Thoracic aorta (tissue), 2 donors: Measurements from ENCODE around the gene WDR26. TPM values are rescaled to one million over a fixed set of nuclear protein-coding genes. Genes with fewer than 3 reads are reported as not detected.

Source experiments
- ATAC-seq: fragments of 150-250 bp; one replicate; pipeline ENCODE4 v1.8.0; 2017; ENCODE audit warnings: low read depth; ENCODE audit not compliant: insufficient number of reproducible peaks, low FRiP score
- DNase-seq: peaks from one replicate; pipeline ENCODE4 v3.0.0-alpha.2; 2020; ENCODE audit warnings: low spot score
- H3K27ac ChIP-seq, 2 donors: fragments of 200-600 bp; sonication (generic); 1 replicate in 1 of 2; 2 replicates in 1 of 2; pipeline ENCODE4 v1.5.1; 2016; ENCODE audit warnings: mild to moderate bottlenecking in 2 of 2, moderate library complexity in 2 of 2
- H3K27me3 ChIP-seq: fragments of 200-600 bp; sonication (generic); replicated peaks from 2 replicates; pipeline ENCODE4 v1.6.0; 2016; ENCODE audit warnings: mild to moderate bottlenecking; ENCODE audit not compliant: insufficient read depth
- H3K36me3 ChIP-seq: fragments of 200-600 bp; sonication (generic); one replicate; pipeline ENCODE4 v1.5.1; 2016
- H3K4me1 ChIP-seq, 2 donors: fragments of 200-600 bp; sonication (generic); 1 replicate in 1 of 2; 2 replicates in 1 of 2; pipeline versions ENCODE4 v1.5.1 to v1.6.0; 2016; ENCODE audit warnings: low read depth in 2 of 2, mild to moderate bottlenecking in 1 of 2; ENCODE audit not compliant: control insufficient read depth in 1 of 2
- H3K4me3 ChIP-seq: fragments of 200-600 bp; sonication (generic); 2 replicates; pipeline ENCODE4 v1.5.1; 2016; ENCODE audit warnings: mild to moderate bottlenecking
- H3K9me3 ChIP-seq: fragments of 200-600 bp; sonication (generic); 2 replicates; pipeline ENCODE4 v1.5.1; 2016
- CTCF ChIP-seq: fragments of 200-600 bp; sonication (generic); IDR thresholded peaks from one replicate; pipeline ENCODE4 v1.5.1; 2019; ENCODE audit warnings: antibody characterized with exemption
- total RNA-seq, 2 donors: library from RNA; depleted of rRNA; stranded (reverse); fragments of >200 nt; gene quantifications; one replicate each; pipeline versions ENCODE4 v1.1.0 to v1.2.3, GENCODE V29; 2016

Gene WDR26
- total RNA-seq, 2 donors from 2014 or later, result 71.5 to 85.9 TPM

GRCh38 chr1:224472806-224473205 is 38.2 kb upstream of the WDR26 start:
- no peak for TF ChIP-seq CTCF
- ATAC-seq (no peak), DNase-seq (no peak)
- no peaks in the 10 kb centered on the region for H3K27me3 ChIP-seq
- peaks cover 2% of the 10 kb centered on the region for H3K9me3 ChIP-seq
- H3K36me3 ChIP-seq, result no peaks in the 10 kb centered on the region
- no peaks in the 10 kb centered on the region for H3K4me1 ChIP-seq
- no peak overlapping the region for H3K4me3 ChIP-seq
- no peak overlapping the region for H3K27ac ChIP-seq

- DNase-seq (no peak), ATAC-seq (no peak)
- H3K36me3 ChIP-seq, result no peaks in the 10 kb centered on the region
- H3K4me3 ChIP-seq, result no peak overlapping the region
- H3K9me3 ChIP-seq, result no peaks in the 10 kb centered on the region
- no peak overlapping the region for H3K27ac ChIP-seq
- TF ChIP-seq CTCF, result no peak
- H3K27me3 ChIP-seq, result no peaks in the 10 kb centered on the region
- H3K4me1 ChIP-seq, result peaks cover 0 to 12% of the 10 kb centered on the region in 2 donors
Observed at GRCh38 chr1:224466154-224466553, 31.6 kb upstream of the WDR26 start.

GRCh38 chr1:224459966-224460365 is 25.4 kb upstream of the WDR26 start:
- no peak overlapping the region for H3K4me3 ChIP-seq
- peaks cover 3 to 9% of the 10 kb centered on the region in 2 donors for H3K4me1 ChIP-seq
- ATAC-seq (no peak), DNase-seq (no peak)
- H3K36me3 ChIP-seq, result no peaks in the 10 kb centered on the region
- H3K9me3 ChIP-seq, result no peaks in the 10 kb centered on the region
- TF ChIP-seq CTCF, result no peak
- H3K27me3 ChIP-seq, result no peaks in the 10 kb centered on the region
- H3K27ac ChIP-seq, result no peak overlapping the region

GRCh38 chr1:224458996-224459395 is 24.4 kb upstream of the WDR26 start:
- Histone ChIP-seq H3K27ac (no peak overlapping the region), H3K4me1 (peaks cover 3 to 9% of the 10 kb centered on the region in 2 donors), H3K27me3 (no peaks in the 10 kb centered on the region), H3K36me3 (no peaks in the 10 kb centered on the region), H3K4me3 (no peak overlapping the region), H3K9me3 (no peaks in the 10 kb centered on the region)
- ATAC-seq (no peak), DNase-seq (no peak)
- TF ChIP-seq CTCF, result no peak

GRCh38 chr1:224458296-224458695 is 23.7 kb upstream of the WDR26 start:
- DNase-seq (no peak), ATAC-seq (no peak)
- Histone ChIP-seq H3K4me3 (no peak overlapping the region), H3K4me1 (peaks cover 3 to 9% of the 10 kb centered on the region in 2 donors), H3K36me3 (no peaks in the 10 kb centered on the region), H3K27me3 (no peaks in the 10 kb centered on the region), H3K27ac (no peak overlapping the region), H3K9me3 (no peaks in the 10 kb centered on the region)
- TF ChIP-seq CTCF, result no peak
